ENCODE measurements around the gene ACBD3. TPM values are rescaled to one million over a fixed set of nuclear protein-coding genes. Genes with fewer than 3 reads are reported as not detected.

ACBD3 gene
- total RNA-seq, 2 donors from 2014 or later = 44.7 to 59.8 TPM

DNA sequence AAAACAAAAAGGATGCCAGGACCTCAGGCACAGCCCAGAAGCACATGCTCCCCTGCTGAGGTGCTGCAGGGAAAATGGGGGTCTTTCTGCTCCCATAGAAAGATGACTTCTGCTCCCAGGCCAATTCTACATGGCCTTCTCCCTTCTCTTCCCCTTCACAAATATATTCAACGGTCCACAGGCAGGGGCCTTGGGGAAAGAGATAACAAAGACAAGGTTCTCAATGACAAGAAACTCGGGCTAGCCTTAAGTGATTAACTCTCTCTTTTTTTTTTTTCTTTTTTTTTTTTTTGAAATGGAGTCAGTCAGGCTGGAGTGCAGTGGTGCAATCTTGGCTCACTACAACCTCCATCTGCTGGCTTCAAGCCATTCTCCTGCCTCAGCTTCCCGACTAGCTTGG, 69.9 kb downstream of the ACBD3 start:
- H3K36me3 ChIP-seq = no peaks in the 10 kb centered on the region
- no peaks in the 10 kb centered on the region for H3K9me3 ChIP-seq
- peaks cover 12 to 26% of the 10 kb centered on the region in 2 donors for H3K4me1 ChIP-seq (ENCODE audit: control insufficient read depth in 1 of 2, low read depth in 2 of 2)
- no peaks in the 10 kb centered on the region for H3K27me3 ChIP-seq (replicated peaks; ENCODE audit: insufficient read depth)
- TF ChIP-seq, protein P1, sequence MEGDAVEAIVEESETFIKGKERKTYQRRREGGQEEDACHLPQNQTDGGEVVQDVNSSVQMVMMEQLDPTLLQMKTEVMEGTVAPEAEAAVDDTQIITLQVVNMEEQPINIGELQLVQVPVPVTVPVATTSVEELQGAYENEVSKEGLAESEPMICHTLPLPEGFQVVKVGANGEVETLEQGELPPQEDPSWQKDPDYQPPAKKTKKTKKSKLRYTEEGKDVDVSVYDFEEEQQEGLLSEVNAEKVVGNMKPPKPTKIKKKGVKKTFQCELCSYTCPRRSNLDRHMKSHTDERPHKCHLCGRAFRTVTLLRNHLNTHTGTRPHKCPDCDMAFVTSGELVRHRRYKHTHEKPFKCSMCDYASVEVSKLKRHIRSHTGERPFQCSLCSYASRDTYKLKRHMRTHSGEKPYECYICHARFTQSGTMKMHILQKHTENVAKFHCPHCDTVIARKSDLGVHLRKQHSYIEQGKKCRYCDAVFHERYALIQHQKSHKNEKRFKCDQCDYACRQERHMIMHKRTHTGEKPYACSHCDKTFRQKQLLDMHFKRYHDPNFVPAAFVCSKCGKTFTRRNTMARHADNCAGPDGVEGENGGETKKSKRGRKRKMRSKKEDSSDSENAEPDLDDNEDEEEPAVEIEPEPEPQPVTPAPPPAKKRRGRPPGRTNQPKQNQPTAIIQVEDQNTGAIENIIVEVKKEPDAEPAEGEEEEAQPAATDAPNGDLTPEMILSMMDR (IDR thresholded peaks at IDR 0.05) = no peak
- no peak overlapping the region for H3K4me3 ChIP-seq
- H3K27ac ChIP-seq = no peak overlapping the region
- no peak for DNase-seq (ENCODE audit: low spot score)
- ATAC-seq (ENCODE audit: insufficient number of reproducible peaks, low FRiP score, low read depth) = no peak

DNA sequence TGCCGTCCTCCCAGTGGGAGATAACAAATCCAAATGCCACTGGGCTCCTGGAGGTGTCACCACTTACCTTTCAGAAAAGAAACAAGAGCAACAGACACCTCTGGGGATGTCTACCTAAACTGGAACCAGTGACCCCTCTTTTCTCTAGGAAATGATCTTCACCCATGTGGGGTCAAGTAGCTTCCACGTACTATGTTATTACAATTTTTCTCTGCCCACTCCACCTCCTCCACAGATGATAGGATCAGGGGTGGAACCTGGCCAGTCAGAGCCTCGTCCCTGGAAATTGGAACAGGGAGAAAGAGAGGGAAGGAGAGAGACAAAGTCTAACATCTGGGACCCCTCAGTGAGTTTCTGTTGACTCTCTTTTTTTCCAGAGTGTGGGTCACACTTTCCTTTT, 73.9 kb downstream of the ACBD3 start:
- DNase-seq (ENCODE audit: low spot score) (no peak), ATAC-seq (ENCODE audit: insufficient number of reproducible peaks, low FRiP score, low read depth) (no peak)
- H3K4me3 ChIP-seq = no peak overlapping the region
- no peaks in the 10 kb centered on the region for H3K9me3 ChIP-seq
- H3K27me3 ChIP-seq (replicated peaks; ENCODE audit: insufficient read depth) = no peaks in the 10 kb centered on the region
- H3K4me1 ChIP-seq (ENCODE audit: control insufficient read depth in 1 of 2, low read depth in 2 of 2) = peaks cover 27 to 49% of the 10 kb centered on the region in 2 donors
- H3K36me3 ChIP-seq = no peaks in the 10 kb centered on the region
- H3K27ac ChIP-seq = peak overlapping the region; percentile 93 to 97
- TF ChIP-seq, protein P1 (IDR thresholded peaks at IDR 0.05) = no peak

DNA sequence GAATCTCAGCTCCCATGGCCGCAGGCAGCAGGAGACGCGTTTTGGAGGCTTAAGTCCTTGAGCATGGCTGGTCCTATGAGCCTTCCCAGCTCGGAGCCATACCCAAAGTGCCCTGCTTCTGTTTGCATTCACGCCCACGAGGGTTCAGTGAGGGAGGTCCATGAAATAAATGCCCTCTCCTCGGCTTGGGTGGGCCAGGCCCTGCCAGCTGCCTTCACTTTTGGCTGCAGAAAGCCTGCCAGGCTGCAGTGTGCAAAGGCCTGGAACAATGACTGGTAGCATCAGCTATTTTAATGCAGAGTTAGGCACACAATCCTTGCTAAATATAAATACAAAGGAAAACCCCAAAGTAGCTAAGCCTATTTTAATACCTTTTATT, 74.7 kb downstream of the ACBD3 start:
- Histone ChIP-seq H3K36me3 (no peaks in the 10 kb centered on the region), H3K27ac (peak overlapping the region; percentile 93 to 97), H3K4me3 (peak overlapping the region; percentile 77), H3K9me3 (no peaks in the 10 kb centered on the region), H3K27me3 (replicated peaks; ENCODE audit: insufficient read depth) (no peaks in the 10 kb centered on the region), H3K4me1 (ENCODE audit: control insufficient read depth in 1 of 2, low read depth in 2 of 2) (peaks cover 27 to 49% of the 10 kb centered on the region in 2 donors)
- TF ChIP-seq, protein P1 (IDR thresholded peaks at IDR 0.05) = no peak
- ATAC-seq (ENCODE audit: insufficient number of reproducible peaks, low FRiP score, low read depth) (no peak), DNase-seq (ENCODE audit: low spot score) (no peak)

DNA sequence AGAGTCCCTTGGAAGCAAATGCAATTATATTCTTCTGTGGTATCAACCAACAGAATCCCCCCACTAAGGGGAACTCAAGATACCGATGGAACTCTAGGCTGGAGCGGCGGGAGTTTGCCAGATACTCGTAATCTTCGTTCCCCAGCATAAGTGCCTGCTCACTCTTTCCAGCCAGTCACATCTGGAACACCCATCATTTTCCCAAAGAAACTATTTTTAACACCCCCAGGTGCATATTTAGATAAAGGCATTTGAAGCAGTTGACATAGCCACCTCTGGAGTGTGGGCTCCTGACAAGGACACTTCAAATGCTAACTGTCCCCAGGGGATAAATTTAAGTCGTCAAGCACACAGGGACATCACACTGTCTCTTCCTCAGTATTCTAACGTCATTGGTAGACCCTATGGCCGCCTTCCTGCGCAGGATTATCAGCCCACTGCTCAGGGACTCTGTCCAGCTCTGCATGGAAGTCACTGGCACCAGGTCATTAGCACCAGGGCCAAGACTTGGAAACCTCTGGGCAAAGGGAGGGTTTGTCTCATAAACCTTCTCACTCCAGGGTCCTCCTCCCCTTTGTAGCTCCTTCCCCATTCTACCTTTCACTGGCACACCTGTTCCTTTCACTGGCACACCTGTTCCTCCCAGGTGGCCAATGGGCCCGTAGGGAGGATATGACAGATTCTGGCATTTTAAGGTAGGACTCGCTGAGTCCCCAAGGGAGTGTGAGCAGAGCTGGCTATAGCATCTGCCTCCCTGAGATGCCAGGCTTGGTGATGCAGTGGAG, 75.3 kb downstream of the ACBD3 start:
- no peaks in the 10 kb centered on the region for H3K36me3 ChIP-seq
- H3K4me3 ChIP-seq = peak overlapping the region; percentile 77
- H3K4me1 ChIP-seq (ENCODE audit: control insufficient read depth in 1 of 2, low read depth in 2 of 2) = peaks cover 27 to 49% of the 10 kb centered on the region in 2 donors
- ATAC-seq (ENCODE audit: insufficient number of reproducible peaks, low FRiP score, low read depth) (no peak), DNase-seq (ENCODE audit: low spot score) (no peak)
- peak overlapping the region; percentile 93 to 97 for H3K27ac ChIP-seq
- TF ChIP-seq, protein P1 (IDR thresholded peaks at IDR 0.05) = no peak
- H3K27me3 ChIP-seq (replicated peaks; ENCODE audit: insufficient read depth) = no peaks in the 10 kb centered on the region
- no peaks in the 10 kb centered on the region for H3K9me3 ChIP-seq

DNA sequence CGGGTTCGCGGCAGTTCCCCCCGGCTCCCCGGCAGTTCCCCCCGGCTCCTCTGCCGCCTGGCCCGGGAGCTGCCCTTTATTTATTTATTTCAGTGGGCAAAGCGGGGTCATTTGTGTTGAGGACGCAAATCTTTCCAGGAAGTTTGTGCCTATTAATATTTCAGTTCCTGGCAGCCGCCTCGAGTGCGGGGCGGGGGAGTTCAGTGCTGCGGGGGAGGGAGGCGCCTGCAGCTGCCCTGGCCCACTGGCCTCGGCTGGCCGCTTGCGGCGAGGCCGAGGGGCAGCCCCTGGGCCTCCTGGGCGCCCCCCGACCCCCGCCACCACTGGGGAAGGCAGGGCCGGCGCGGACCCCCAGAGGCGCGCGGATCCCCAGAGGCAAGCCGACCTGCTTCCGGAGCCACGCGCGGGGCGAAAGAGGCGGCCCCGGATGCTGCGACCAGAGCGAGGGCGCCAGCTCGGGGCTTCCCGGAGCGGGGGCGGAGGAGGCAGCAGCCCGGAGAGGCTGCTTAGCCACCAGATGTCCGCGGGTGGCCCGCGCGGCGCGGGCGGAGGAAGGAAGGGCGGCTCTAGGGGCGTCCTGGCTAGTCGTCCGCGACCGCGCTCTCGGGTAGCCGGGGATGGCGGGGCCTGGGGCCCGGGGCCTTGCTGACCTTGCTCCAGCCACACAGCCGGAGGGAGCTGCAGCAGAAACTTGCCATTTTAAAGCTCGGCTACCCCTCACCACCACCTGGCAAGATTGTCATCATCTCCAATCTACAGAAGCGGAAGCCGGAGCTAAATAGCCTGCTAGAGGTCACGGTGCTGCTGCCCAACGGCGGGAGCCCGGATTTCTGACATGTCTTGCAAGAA, 76.1 kb downstream of the ACBD3 start:
- ATAC-seq (ENCODE audit: insufficient number of reproducible peaks, low FRiP score, low read depth) = peak; percentile 74
- Histone ChIP-seq H3K9me3 (no peaks in the 10 kb centered on the region), H3K27me3 (replicated peaks; ENCODE audit: insufficient read depth) (no peaks in the 10 kb centered on the region), H3K36me3 (no peaks in the 10 kb centered on the region), H3K4me3 (peak overlapping the region; percentile 77), H3K4me1 (ENCODE audit: control insufficient read depth in 1 of 2, low read depth in 2 of 2) (peaks cover 27 to 49% of the 10 kb centered on the region in 2 donors), H3K27ac (peak overlapping the region; percentile 93 to 97)
- peak; percentile 50 for DNase-seq (ENCODE audit: low spot score)
- TF ChIP-seq, protein P1 (IDR thresholded peaks at IDR 0.05) = no peak

All from thoracic aorta (tissue), 2 donors.